ENCODE data around the gene CRISP1. TPM values are rescaled to one million over a fixed set of nuclear protein-coding genes. Genes with fewer than 3 reads are reported as not detected.

Gene CRISP1
- total and polyA plus RNA-seq, 9 of the 15 experiments (the other 6 are each of a cell fraction or from before 2014, with no cell fraction given): not detected

GRCh38 chr6:49826743-49827406 lies 39.5 kb downstream of the CRISP1 start (continued):
- TF ChIP-seq CTCF (IDR thresholded peaks at IDR 0.05 in 2 of 3, conservative IDR thresholded peaks at IDR 0.05 in 1 of 3; ENCODE audit: insufficient read depth in 2 of 3, low read depth in 1 of 3, low read length in 3 of 3) (no peak), MLLT1 (IDR thresholded peaks at IDR 0.05) (0 out of 4 replicates have a peak, but pooled peaks of 1 of the 2 experiments have one; percentile 21), KDM5B (IDR thresholded peaks at IDR 0.05; ENCODE audit: insufficient replicate concordance, low read depth, low read length) (no peak), CREBBP (IDR thresholded peaks at IDR 0.05; ENCODE audit: low read depth, low read length) (no peak), SMARCC2 (IDR thresholded peaks at IDR 0.05; ENCODE audit: low read depth) (no peak), MEF2A (IDR thresholded peaks at IDR 0.05; ENCODE audit: control insufficient read depth, low read depth, low read length) (no peak), NCOA6 (IDR thresholded peaks at IDR 0.05) (no peak), ARHGAP35 (IDR thresholded peaks at IDR 0.05; ENCODE audit: partially characterized antibody) (no peak), ZNF740 (CRISPR knock-in tag; IDR thresholded peaks at IDR 0.05) (no peak), ZNF740 (tag; IDR thresholded peaks at IDR 0.05) (no peak), WHSC1 (IDR thresholded peaks at IDR 0.05; ENCODE audit: low read length) (no peak), BRD9 (IDR thresholded peaks at IDR 0.05; ENCODE audit: low read depth, partially characterized antibody) (peak; percentile 11), XRCC4 (IDR thresholded peaks at IDR 0.05; ENCODE audit: extremely low read depth, insufficient read depth, insufficient read length) (no peak), ZNF121 (CRISPR knock-in tag; conservative IDR thresholded peaks at IDR 0.05) (no peak), ZNF592 (IDR thresholded peaks at IDR 0.05) (no peak), PHB2 (IDR thresholded peaks at IDR 0.05; ENCODE audit: low read depth) (no peak), ADNP (tag; IDR thresholded peaks at IDR 0.05) (no peak), ZNF699 (CRISPR knock-in tag; IDR thresholded peaks at IDR 0.05; ENCODE audit: insufficient replicate concordance) (no peak), RNF2 (IDR thresholded peaks at IDR 0.05) (no peak)

Measured in K562 (cell line).